Neural cell (in vitro differentiated cells): ENCODE results near the gene GAL.

Experiments
- CTCF ChIP-seq: fragments of 450-650 bp; IDR thresholded peaks from 2 replicates; pipeline ENCODE4 v1.5.1; 2014; ENCODE audit warnings: antibody characterized with exemption, mild to moderate bottlenecking, moderate library complexity; ENCODE audit not compliant: poor library complexity, severe bottlenecking
- MXI1 ChIP-seq: fragments of 450-650 bp; conservative IDR thresholded peaks from 2 replicates; pipeline ENCODE4 v1.6.1; 2014; ENCODE audit warnings: antibody characterized with exemption, mild to moderate bottlenecking; ENCODE audit not compliant: poor library complexity, severe bottlenecking
- REST ChIP-seq: IDR thresholded peaks from 2 replicates; pipeline ENCODE4 v1.6.1; 2012; ENCODE audit warnings: borderline replicate concordance
- SMC3 ChIP-seq: fragments of 450-650 bp; conservative IDR thresholded peaks from 2 replicates; pipeline ENCODE4 v1.6.1; 2014; ENCODE audit warnings: antibody characterized with exemption, mild to moderate bottlenecking, moderate library complexity; ENCODE audit not compliant: poor library complexity

- TF ChIP-seq MXI1 (no peak), CTCF (no peak), SMC3 (no peak), REST (no peak)
Observed at GRCh38 chr11:68650801-68651200, 33.5 kb upstream of the GAL start.
